ENCODE results near the gene PXMP4. TPM values are rescaled to one million over a fixed set of nuclear protein-coding genes. Genes with fewer than 3 reads are reported as not detected.

PXMP4 gene
- total and polyA plus RNA-seq, 2 of the 4 experiments (the other 2 are of a cell fraction): 3.6 to 7.1 TPM

DNA sequence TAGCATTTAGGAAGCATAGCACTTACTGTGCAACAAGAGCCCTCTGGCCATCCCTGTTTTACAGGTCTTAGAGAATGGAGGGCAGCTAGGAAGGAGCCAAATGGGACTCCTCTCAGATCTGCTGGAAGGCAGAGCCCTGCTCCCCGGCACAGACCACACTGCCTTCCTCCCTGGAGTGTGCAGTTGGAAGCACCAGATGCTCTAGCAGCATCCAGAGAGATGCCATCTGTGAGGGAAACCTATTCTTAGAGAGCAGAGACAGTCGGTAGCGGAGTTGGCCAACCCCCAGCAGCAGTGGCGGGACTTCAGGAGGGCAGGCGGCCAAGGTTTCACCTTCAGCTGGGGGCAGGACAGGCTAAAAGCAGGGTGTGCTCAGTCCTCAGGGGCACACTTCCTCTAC is 17.2 kb downstream of the PXMP4 start:
- no CpG with 5 or more reads among the region's 5 CpGs for WGBS, 2 experiments (ENCODE audit: extremely low coverage in 2 of 2, insufficient read length in 1 of 2)
- CTCF ChIA-PET: interaction anchor here (0.7 kb wide), 1 partner anchor 22 kb away, joined by 3 read pairs; no protein-coding TSS in a partner anchor
- H3K27me3 ChIP-seq (ENCODE audit: control insufficient read depth, insufficient read depth, low read length): no peaks in the 10 kb centered on the region

More for the DNA sequence above, 17.2 kb downstream of the PXMP4 start:
- Histone ChIP-seq H3K18ac (ENCODE audit: low read depth, low read length) (no peak overlapping the region), H4K5ac (ENCODE audit: low read depth, low read length) (no peak overlapping the region), H2BK15ac (ENCODE audit: low read depth, low read length) (no peak overlapping the region), H3K9me1 (ENCODE audit: insufficient read depth, low read length) (no peaks in the 10 kb centered on the region), H3K79me1 (ENCODE audit: low read depth in 1 of 2, low read length in 2 of 2) (no peaks in the 10 kb centered on the region), H3K9me3 (ENCODE audit: control insufficient read depth, insufficient read depth, low read length) (no peaks in the 10 kb centered on the region), H2AK9ac (replicated peaks; ENCODE audit: low read depth, low read length, poor library complexity) (no peak overlapping the region), H3K36me3 (ENCODE audit: control insufficient read depth, insufficient read depth, low read length) (peaks cover 3% of the 10 kb centered on the region; the same call in 1 of the 2 replicates), H2BK5ac (ENCODE audit: low read depth, low read length, poor library complexity, severe bottlenecking) (no peak overlapping the region), H2BK120ac (ENCODE audit: low read depth, low read length) (no peak overlapping the region), H4K91ac (ENCODE audit: insufficient read depth, low read depth, low read length) (no peak overlapping the region), H2BK20ac (ENCODE audit: low read depth, low read length) (no peak overlapping the region), H3K4ac (ENCODE audit: low read depth, low read length) (no peak overlapping the region), H4K20me1 (ENCODE audit: insufficient read depth, low read length) (no peaks in the 10 kb centered on the region; the same call in 1 of the 2 replicates), H3K9ac (ENCODE audit: low read depth, low read length) (no peak overlapping the region), H3K14ac (replicated peaks; ENCODE audit: low read depth, low read length) (no peak overlapping the region), H3K56ac (ENCODE audit: extremely low read depth, insufficient read depth, low read length) (no peak overlapping the region), H3K4me2 (ENCODE audit: low read depth, low read length) (no peak overlapping the region), H3K23ac (ENCODE audit: low read depth, low read length) (no peak overlapping the region), H2AK5ac (ENCODE audit: low read depth, low read length) (no peak overlapping the region), H3K27ac (ENCODE audit: insufficient read depth, low read length) (no peak overlapping the region), H4K8ac (ENCODE audit: low read depth in 2 of 2, low read length in 2 of 2) (no peak overlapping the region), H3K4me1 (ENCODE audit: control insufficient read depth, insufficient read depth, low read length) (no peaks in the 10 kb centered on the region), H2AFZ (replicated peaks; ENCODE audit: low read length, poor library complexity) (no peak overlapping the region), H3K4me3 (ENCODE audit: insufficient read depth, low read depth, low read length) (no peak overlapping the region)
- no peak for TF ChIP-seq CHD1 (IDR thresholded peaks at IDR 0.05; ENCODE audit: low read depth, low read length)
- TF ChIP-seq FOS (IDR thresholded peaks at IDR 0.05; ENCODE audit: low read depth, low read length): no peak
- no peak for TF ChIP-seq MAFK (IDR thresholded peaks at IDR 0.05; ENCODE audit: low read depth, low read length)
- no peak for TF ChIP-seq RCOR1 (IDR thresholded peaks at IDR 0.05; ENCODE audit: insufficient replicate concordance, low read length)
- TF ChIP-seq BHLHE40 (IDR thresholded peaks at IDR 0.05; ENCODE audit: low read depth, low read length): no peak
- no peak for TF ChIP-seq MXI1 (IDR thresholded peaks at IDR 0.05; ENCODE audit: borderline replicate concordance, low read depth, low read length)
- ATAC-seq (ENCODE audit: low read depth) (no peak), DNase-seq (no peak)
- intact Hi-C loops (cut with micrococcal nuclease) (no loop called here), in situ Hi-C loops (cut with MboI; ENCODE audit: low sequenced_read_pairs) (no loop called here), dilution Hi-C loops (cut with HindIII; ENCODE audit: low sequenced_read_pairs, unreplicated experiment) (no loop called here)
- POLR2A ChIA-PET (ENCODE audit: unreplicated experiment): no interaction called here
- BruUV-seq (replicated peaks): no TSS peak
